T follicular helper cell (primary cell): ENCODE measurements around the gene HOGA1.

Source experiments
- DNase-seq: peaks from one replicate; pipeline ENCODE4 v3.0.0-alpha.2; 2020; ENCODE audit warnings: low read depth

The HOGA1 gene

GRCh38 chr10:97580421-97581367 is 3.5 kb upstream of the HOGA1 start:
- no peak for DNase-seq

GRCh38 chr10:97582169-97582568 is 2.0 kb upstream of the HOGA1 start:
- no peak for DNase-seq

GRCh38 chr10:97583476-97583875 is 713 bp upstream of the HOGA1 start:
- DNase-seq = no peak

- DNase-seq = no peak
Measured at GRCh38 chr10:97584798-97585438, 729 bp downstream of the HOGA1 start.

- no peak for DNase-seq
Measured at GRCh38 chr10:97585439-97585811, 1.2 kb downstream of the HOGA1 start.

GRCh38 chr10:97587183-97587582 is 3.0 kb downstream of the HOGA1 start:
- DNase-seq = no peak

- no peak for DNase-seq
Measured at GRCh38 chr10:97589479-97589878, 5.3 kb downstream of the HOGA1 start, which contains the start of gene C10orf62. Gene C10orf62, plus strand, starts transcription at chr10:97589721. Its CDS starts 177 bp downstream, at chr10:97589898.

- DNase-seq = no peak
Measured at GRCh38 chr10:97590082-97590747, 6.0 kb downstream of the HOGA1 start.

- no peak for DNase-seq
Measured at GRCh38 chr10:97590748-97591495, 6.7 kb downstream of the HOGA1 start.

GRCh38 chr10:97593421-97593820 is 9.2 kb downstream of the HOGA1 start:
- no peak for DNase-seq

GRCh38 chr10:97596101-97597082 is 12.2 kb downstream of the HOGA1 start:
- DNase-seq = no peak

GRCh38 chr10:97597778-97598177 is 13.6 kb downstream of the HOGA1 start:
- no peak for DNase-seq

GRCh38 chr10:97598407-97599271 is 14.4 kb downstream of the HOGA1 start:
- DNase-seq = no peak

GRCh38 chr10:97599272-97599619 is 15.1 kb downstream of the HOGA1 start:
- DNase-seq = no peak

GRCh38 chr10:97600616-97601015 is 16.4 kb downstream of the HOGA1 start:
- no peak for DNase-seq

GRCh38 chr10:97601268-97602215 is 17.4 kb downstream of the HOGA1 start:
- no peak for DNase-seq

- DNase-seq = no peak
Measured at GRCh38 chr10:97607095-97607636, 23.0 kb downstream of the HOGA1 start.

GRCh38 chr10:97608991-97609561 is 24.9 kb downstream of the HOGA1 start:
- no peak for DNase-seq
